NCI-H1436 treated with DMSO at 0.1 percent for 48 hours (cell line): ENCODE measurements around the gene FOXC1.

Experiments used
- DNase-seq: peaks from one replicate; lab custom pipeline; 2025; lab: John Stamatoyannopoulos, UW

The FOXC1 gene

DNA sequence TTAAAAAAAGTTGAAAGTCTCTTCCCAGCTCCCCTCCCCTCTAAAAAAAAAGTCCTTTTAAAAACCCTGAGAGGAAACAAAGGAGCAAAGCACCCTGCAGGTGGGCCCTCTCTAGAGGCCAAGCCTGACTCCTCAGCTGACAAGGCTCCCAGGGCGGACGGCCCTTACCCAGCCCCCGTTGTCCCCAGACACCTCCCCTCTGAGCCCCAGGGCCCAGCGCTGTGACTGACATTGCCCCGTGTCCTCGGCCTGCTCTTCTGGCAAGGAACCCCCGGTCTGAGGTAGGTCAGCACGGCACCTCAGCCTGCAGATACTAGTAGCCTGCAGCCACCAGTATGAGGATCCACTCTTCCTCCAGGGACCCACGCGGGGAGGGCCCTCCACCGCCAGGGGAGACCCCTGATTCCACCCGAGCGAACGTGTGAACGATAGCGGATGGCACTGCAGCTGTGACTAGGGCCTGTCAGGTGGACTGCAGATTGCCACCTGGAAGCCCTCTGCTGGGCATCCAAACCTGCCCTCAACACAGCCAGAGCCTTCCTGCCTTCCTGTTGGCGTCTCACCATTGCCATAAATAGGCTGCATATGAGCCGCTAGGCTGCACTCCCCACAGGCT, 34.2 kb downstream of the FOXC1 start:
- no peak for DNase-seq

DNA sequence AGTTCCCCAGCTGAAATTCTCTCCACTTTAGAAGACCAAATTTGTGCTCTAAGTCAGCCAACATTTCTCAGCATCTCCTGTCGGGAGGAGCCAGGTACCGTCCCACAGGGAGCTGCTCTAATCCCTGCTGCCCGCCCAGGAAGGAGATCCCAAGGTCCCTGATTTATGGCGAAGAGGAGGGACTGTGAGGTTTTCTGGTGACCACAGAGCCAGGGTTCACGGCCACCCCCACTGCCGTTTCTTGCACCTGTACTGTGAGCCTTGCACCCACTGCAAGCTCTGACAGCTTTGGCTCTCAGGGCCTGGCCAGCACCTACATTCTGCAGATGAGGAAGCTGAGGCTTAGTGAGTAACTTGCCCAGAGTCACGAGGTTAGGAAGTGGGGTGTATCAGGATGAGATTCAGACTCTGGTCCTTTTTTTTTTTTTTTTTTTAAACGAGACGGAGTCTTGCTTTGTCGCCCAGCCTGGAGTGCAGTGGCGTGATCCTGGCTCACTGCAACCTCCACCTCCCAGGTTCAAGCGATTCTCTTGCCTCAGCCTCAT, 34.9 kb downstream of the FOXC1 start:
- DNase-seq, result no peak

DNA sequence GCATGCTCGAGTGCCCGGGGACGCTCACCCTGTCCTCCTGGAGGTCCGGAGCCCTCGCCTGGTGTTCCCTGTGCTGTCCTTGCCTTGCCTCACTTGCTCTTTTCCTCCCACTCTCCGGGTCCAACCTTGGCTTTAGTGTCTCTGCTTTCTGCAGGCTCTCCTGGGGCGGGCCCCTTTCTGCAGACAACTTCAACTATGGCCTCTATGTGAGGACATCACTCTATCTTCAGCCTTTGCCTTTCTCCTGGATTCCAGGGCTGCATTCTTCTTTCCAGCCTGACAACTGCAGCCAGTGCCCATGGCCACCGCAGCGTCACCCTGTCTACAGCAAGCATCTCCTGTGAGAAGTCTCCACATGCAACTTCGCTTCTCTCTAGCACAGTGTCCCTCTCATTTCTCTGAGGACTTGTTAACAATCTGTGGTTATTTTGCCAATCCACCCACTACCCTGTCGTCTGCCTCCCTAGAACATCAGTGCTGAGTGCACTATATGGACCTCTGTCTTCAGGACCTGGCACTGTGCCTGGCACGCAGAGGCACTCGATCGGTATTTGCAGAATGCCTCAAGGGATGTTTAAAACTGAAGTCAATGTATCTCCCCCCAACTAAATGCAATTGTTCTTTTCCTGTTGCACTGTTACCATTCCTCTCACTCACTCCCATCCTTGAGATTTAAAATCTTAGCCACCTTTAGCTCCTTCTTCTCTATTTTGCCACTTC, 35.9 kb downstream of the FOXC1 start:
- DNase-seq, result no peak

GRCh38 chr6:1651362-1651761, 41.6 kb downstream of the FOXC1 start:
- no peak for DNase-seq

DNA sequence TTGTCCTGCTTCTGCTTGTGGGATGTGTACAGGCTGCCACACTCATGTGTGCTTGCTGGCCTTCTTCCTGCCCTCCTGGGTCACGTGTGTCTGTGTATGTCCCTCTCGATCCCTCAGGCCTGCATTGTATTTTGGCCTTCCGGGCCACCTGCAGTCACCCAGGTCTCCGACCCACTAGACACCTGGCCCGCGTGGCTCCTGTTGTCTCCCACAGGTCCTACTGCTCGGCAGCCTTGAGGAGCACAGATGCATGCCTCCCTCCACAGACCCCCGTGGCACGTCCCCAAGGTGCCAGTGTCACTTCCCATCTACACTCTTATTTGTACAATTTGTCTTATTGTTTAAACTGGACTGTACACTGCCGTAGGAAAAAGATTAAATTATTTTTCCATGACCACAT, 43.1 kb downstream of the FOXC1 start:
- DNase-seq, result no peak

- no peak for DNase-seq
These were observed 44.3 kb downstream of the FOXC1 start for GRCh38 chr6:1654054-1654453.

DNA sequence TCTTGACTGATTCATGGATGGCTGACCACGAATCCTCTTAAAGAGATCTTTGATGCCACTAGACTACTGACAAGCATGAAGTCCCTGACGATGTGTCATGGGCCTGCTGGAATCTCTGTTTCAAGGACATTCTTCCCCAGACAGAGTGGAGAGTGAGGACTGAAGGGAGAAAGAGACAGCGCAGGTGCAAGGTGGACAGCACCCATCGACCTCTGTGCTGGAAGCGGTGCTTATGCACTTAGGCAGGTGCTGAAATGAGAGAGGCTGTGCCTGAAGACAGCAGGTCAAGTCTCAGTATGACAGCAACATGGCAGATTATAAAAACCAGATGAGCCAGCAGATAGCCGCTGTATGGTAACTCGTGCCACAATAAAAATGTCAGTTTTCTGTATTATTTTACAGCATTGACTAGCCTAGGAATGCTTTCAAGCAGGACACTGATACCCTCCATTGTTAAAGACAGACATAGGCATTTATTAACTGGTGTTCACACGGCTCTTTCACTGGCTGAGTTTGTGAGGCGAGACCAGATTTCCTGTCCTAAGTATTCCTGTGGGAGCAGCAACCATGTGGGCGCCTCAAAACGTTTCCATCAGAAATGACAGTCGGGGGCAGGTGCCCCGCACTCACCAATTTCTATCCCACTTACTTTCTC, 47.5 kb downstream of the FOXC1 start:
- DNase-seq, result no peak

GRCh38 chr6:1657771-1658165, 48.1 kb downstream of the FOXC1 start:
- no peak for DNase-seq

GRCh38 chr6:1658212-1659005, 48.7 kb downstream of the FOXC1 start:
- DNase-seq, result no peak

- DNase-seq, result no peak
These were observed 50.1 kb downstream of the FOXC1 start for GRCh38 chr6:1659816-1660215.

DNA sequence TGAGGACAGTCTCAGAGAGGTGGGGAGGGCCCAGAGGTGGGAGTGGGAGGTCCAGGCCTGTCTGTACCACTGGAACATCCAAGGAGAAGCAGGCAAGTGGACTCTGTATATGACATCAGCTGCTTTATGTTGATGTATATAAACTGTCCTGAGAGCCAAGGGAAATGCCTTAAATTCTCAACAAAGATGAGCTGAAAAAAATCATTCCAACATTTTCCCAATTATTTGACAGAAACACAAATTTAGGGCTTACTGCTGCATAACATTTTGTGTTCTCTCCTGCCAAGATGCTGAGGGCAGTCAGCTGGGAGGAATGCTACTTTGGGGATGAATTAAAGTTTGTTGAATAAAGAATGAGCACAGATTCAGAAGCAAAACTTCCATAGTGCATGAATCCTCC, 52.8 kb downstream of the FOXC1 start:
- no peak for DNase-seq
